GM12878 (cell line): Measurements from ENCODE around the gene FSTL4. TPM values are rescaled to one million over a fixed set of nuclear protein-coding genes. Genes with fewer than 3 reads are reported as not detected.

Experiments
- ATAC-seq: fragments of 200-7000 bp; cut with Tn5 transposase; 3 replicates; pipeline ENCODE4 v1.9.1; 2020; ENCODE audit warnings: mild to moderate bottlenecking, moderate library complexity
- BruUV-seq: library from RNA; stranded (reverse); fragments of 400-500 nt; replicated peaks from 2 replicates; lab custom pipeline; 2021; lab: Mats Ljungman, UMichigan
- CTCF ChIA-PET: fragments of 300-600 bp; sonication (Branson Sonifier 250); formaldehyde crosslinking; extraction: SDS; loops from one replicate; lab custom pipeline; 2021; ENCODE audit warnings: inconsistent platforms; lab: Yijun Ruan, JAX
- POLR2A ChIA-PET: fragments of 350-600 bp; formaldehyde crosslinking; extraction: SDS; loops from one replicate; lab custom pipeline; 2021; ENCODE audit warnings: inconsistent platforms; lab: Charles Lee
- RAD21 ChIA-PET: fragments of 300-600 bp; sonication (Branson Sonifier 250); formaldehyde crosslinking; loops from one replicate; lab custom pipeline; 2023; ENCODE audit warnings: antibody characterized with exemption; ENCODE audit not compliant: unreplicated experiment; lab: Charles Lee
- SMC1A ChIA-PET: fragments of 300-600 bp; sonication (Branson Sonifier 250); formaldehyde crosslinking; loops from one replicate; lab custom pipeline; 2023; ENCODE audit not compliant: unreplicated experiment, uncharacterized antibody; lab: Charles Lee
- DNase-seq: peaks from one replicate; pipeline ENCODE4 v3.0.0-alpha.2; 2011; ENCODE audit warnings: low read depth, low spot score
- FAIRE-seq: peaks from 3 replicates; lab custom pipeline; 2011; peaks lifted over from hg19 to GRCh38; lab: Jason Lieb, UNC
- H2AFZ ChIP-seq: 2 replicates; pipeline ENCODE4 v1.6.0; 2011; ENCODE audit warnings: low read depth, low read length, control low read depth; ENCODE audit not compliant: control insufficient read depth
- H3K27ac ChIP-seq: 2 replicates; pipeline ENCODE4 v1.5.1; 2011; ENCODE audit warnings: control low read depth; ENCODE audit not compliant: control insufficient read depth, insufficient read depth
- H3K27me3 ChIP-seq, 2 experiments: replicated peaks in 1 of 2; 2 replicates each; pipeline versions ENCODE4 v1.6.0 to v1.6.1; 2011; ENCODE audit warnings: low read length in 1 of 2; ENCODE audit not compliant: control insufficient read depth in 2 of 2, insufficient read depth in 2 of 2
- H3K36me3 ChIP-seq, 2 experiments: 2 replicates each; pipeline ENCODE4 v1.5.1; 2011; ENCODE audit warnings: low read length in 1 of 2; ENCODE audit not compliant: control insufficient read depth in 2 of 2, insufficient read depth in 2 of 2
- H3K4me1 ChIP-seq: 2 replicates; pipeline ENCODE4 v1.6.1; 2011; ENCODE audit warnings: mild to moderate bottlenecking, low read length, moderate library complexity, mixed read lengths; ENCODE audit not compliant: control insufficient read depth, insufficient read depth
- H3K4me2 ChIP-seq: 2 replicates; pipeline ENCODE4 v1.6.0; 2011; ENCODE audit warnings: control low read depth; ENCODE audit not compliant: control insufficient read depth, insufficient read depth
- H3K4me3 ChIP-seq: fragments of 200-600 bp; sonication (generic); 2 replicates; pipeline ENCODE4 v1.5.1; 2016
- H3K79me2 ChIP-seq: 2 replicates; pipeline ENCODE4 v1.6.0; 2011; ENCODE audit warnings: low read length; ENCODE audit not compliant: control insufficient read depth, insufficient read depth
- H3K9ac ChIP-seq: 2 replicates; pipeline ENCODE4 v1.8.0; 2011; ENCODE audit warnings: low read length, control low read depth, mixed read lengths; ENCODE audit not compliant: control insufficient read depth, insufficient read depth
- H3K9me3 ChIP-seq: replicated peaks from 3 replicates; pipeline ENCODE4 v1.5.1; 2011; ENCODE audit warnings: mild to moderate bottlenecking, low read length; ENCODE audit not compliant: control insufficient read depth, insufficient read depth
- H4K20me1 ChIP-seq: 2 replicates; pipeline ENCODE4 v1.6.0; 2011; ENCODE audit not compliant: control insufficient read depth, insufficient read depth
- BHLHE40 ChIP-seq, 2 experiments: fragments of 450-650 bp in 1 of 2; IDR thresholded peaks; 2 replicates each; pipeline ENCODE4 v1.6.1; 2011 to 2017; ENCODE audit warnings: low read depth in 2 of 2, borderline replicate concordance in 1 of 2, improper control_type of control experiment in 1 of 2, low read length in 1 of 2, mild to moderate bottlenecking in 1 of 2
- BMI1 ChIP-seq: fragments of 450-650 bp; IDR thresholded peaks from 2 replicates; pipeline ENCODE4 v1.6.1; 2016; ENCODE audit warnings: mild to moderate bottlenecking, moderate library complexity, borderline replicate concordance
- DPF2 ChIP-seq: fragments of 450-650 bp; IDR thresholded peaks from 2 replicates; pipeline ENCODE4 v1.6.1; 2017; ENCODE audit warnings: mild to moderate bottlenecking
- HDAC6 ChIP-seq: fragments of 200-600 bp; sonication (generic); IDR thresholded peaks from one replicate; pipeline ENCODE4 v1.8.0; 2017; ENCODE audit warnings: antibody characterized with exemption; ENCODE audit not compliant: unreplicated experiment
- MEF2A ChIP-seq: IDR thresholded peaks from 2 replicates; pipeline ENCODE4 v1.6.1; 2011; ENCODE audit warnings: low read depth, mild to moderate bottlenecking, low read length, moderate library complexity; ENCODE audit not compliant: insufficient read depth
- MTA2 ChIP-seq: fragments of 450-650 bp; IDR thresholded peaks from 2 replicates; pipeline ENCODE4 v1.6.1; 2016; ENCODE audit warnings: low read depth, mild to moderate bottlenecking, moderate library complexity
- NFIC ChIP-seq: IDR thresholded peaks from 2 replicates; pipeline ENCODE4 v1.6.1; 2012; ENCODE audit warnings: low read depth, mild to moderate bottlenecking, inconsistent platforms, low read length, moderate library complexity
- PAX5 ChIP-seq: IDR thresholded peaks from 2 replicates; pipeline ENCODE4 v1.6.1; 2011; ENCODE audit warnings: low read depth, low read length, borderline replicate concordance
- RAD51 ChIP-seq: fragments of 450-650 bp; IDR thresholded peaks from 2 replicates; pipeline ENCODE4 v1.6.1; 2016; ENCODE audit warnings: moderate library complexity, mild to moderate bottlenecking, inconsistent platforms
- SPI1 ChIP-seq: IDR thresholded peaks from 2 replicates; pipeline ENCODE4 v1.6.1; 2011; ENCODE audit warnings: low read depth, mild to moderate bottlenecking, low read length, moderate library complexity, borderline replicate concordance; ENCODE audit not compliant: insufficient read depth
- ZNF687 ChIP-seq: fragments of 450-650 bp; IDR thresholded peaks from 2 replicates; pipeline ENCODE4 v1.6.1; 2017; ENCODE audit warnings: mild to moderate bottlenecking, moderate library complexity
- WGBS: methylation state at CpG from one replicate; pipeline ENCODE4 v1.1.6; 2016; ENCODE audit warnings: low lambda C conversion rate; ENCODE audit not compliant: insufficient replicate concordance, insufficient coverage; ENCODE audit errors: missing lambda C conversion rate; 5-methylcytosine and 5-hydroxymethylcytosine counted together
- in situ Hi-C: fragments of 300-500 bp; cut with MboI; formaldehyde crosslinking; loops from 9 replicates; pipeline ENCODE4 v1.14.3; 2018; ENCODE audit warnings: mixed read lengths
- intact Hi-C: fragments of 100-400 bp; cut with micrococcal nuclease; formaldehyde crosslinking; loops from one replicate; pipeline ENCODE4 v1.14.2; 2022; ENCODE audit not compliant: unreplicated experiment
- polyA plus RNA-seq, 11 experiments: library from polyadenylated mRNA; depleted of rRNA in 4 of 11; unstranded in 6 of 11; stranded (reverse) in 5 of 11; fragments of >200 nt; fragmentation: Nextera tagmentation in 4 of 11; fragmentation: Illumina TruSeq in 1 of 11; extraction: Ambion mirVana in 4 of 11; extraction: Trizol in 1 of 11; gene quantifications; 1 replicate in 1 of 11; 2 replicates in 10 of 11; pipeline versions ENCODE4 v1.2.1 to v1.2.3, GENCODE V29; 2011 to 2016; ENCODE audit warnings: inconsistent platforms in 2 of 11, missing spikeins in 2 of 11, low read depth in 1 of 11
- total RNA-seq, 4 experiments: library from RNA; depleted of rRNA in 3 of 4; stranded (reverse); fragments of >200 nt in 3 of 4; fragmentation: Illumina TruSeq in 1 of 4; extraction: Trizol in 1 of 4; gene quantifications; 2 replicates each; pipeline versions ENCODE4 v1.2.1 to v1.2.3, GENCODE V29; 2013 to 2021

Gene FSTL4
- total and polyA plus RNA-seq, 10 of the 15 experiments (the other 5 are each of a cell fraction or from before 2014, with no cell fraction given) = 0.01 to 0.79 (median 0.21) TPM; not detected in 6

GRCh38 chr5:133494923-133495246, 117.5 kb downstream of the FSTL4 start:
- ChIA-PET RAD21 (no interaction called here), CTCF (no interaction called here), POLR2A (no interaction called here), SMC1A (no interaction called here)
- Histone ChIP-seq H2AFZ (no peak overlapping the region), H3K4me3 (no peak overlapping the region), H4K20me1 (no peaks in the 10 kb centered on the region), H3K27ac (no peak overlapping the region), H3K27me3 (peaks cover 0 to 2% of the 10 kb centered on the region in 2 experiments; a peak in 2 of 4 replicates), H3K4me1 (no peaks in the 10 kb centered on the region), H3K79me2 (no peaks in the 10 kb centered on the region), H3K9ac (no peak overlapping the region), H3K9me3 (no peaks in the 10 kb centered on the region), H3K36me3 (no peaks in the 10 kb centered on the region), H3K4me2 (no peak overlapping the region)
- intact Hi-C loops = no loop called here
- ATAC-seq = no peak
- TF ChIP-seq BHLHE40 (IDR thresholded peaks at IDR 0.05; ENCODE audit: borderline replicate concordance in 1 of 2, low read depth in 2 of 2, low read length in 1 of 2) (no peak), DPF2 (no peak), RAD51 (no peak), BMI1 (no peak), MEF2A (no peak), ZNF687 (no peak), PAX5 (no peak), NFIC (no peak), HDAC6 (no peak), MTA2 (no peak), SPI1 (no peak)
- BruUV-seq = no TSS peak
- no peak for FAIRE-seq
- in situ Hi-C loops = no loop called here
- 39% methylated on average over 8 of the region's 8 CpGs for WGBS
- DNase-seq = no peak
